HG03066 (cell line): ENCODE data around the gene TCF3.

Experiments used
- ATAC-seq: cut with Tn5 transposase; IDR thresholded peaks from one replicate; pipeline ENCODE4 v1.9.1; 2021; ENCODE audit warnings: low read depth; ENCODE audit not compliant: unreplicated experiment

The TCF3 gene

GRCh38 chr19:1632462-1633268, 19.8 kb downstream of the TCF3 start:
- no peak for ATAC-seq

DNA sequence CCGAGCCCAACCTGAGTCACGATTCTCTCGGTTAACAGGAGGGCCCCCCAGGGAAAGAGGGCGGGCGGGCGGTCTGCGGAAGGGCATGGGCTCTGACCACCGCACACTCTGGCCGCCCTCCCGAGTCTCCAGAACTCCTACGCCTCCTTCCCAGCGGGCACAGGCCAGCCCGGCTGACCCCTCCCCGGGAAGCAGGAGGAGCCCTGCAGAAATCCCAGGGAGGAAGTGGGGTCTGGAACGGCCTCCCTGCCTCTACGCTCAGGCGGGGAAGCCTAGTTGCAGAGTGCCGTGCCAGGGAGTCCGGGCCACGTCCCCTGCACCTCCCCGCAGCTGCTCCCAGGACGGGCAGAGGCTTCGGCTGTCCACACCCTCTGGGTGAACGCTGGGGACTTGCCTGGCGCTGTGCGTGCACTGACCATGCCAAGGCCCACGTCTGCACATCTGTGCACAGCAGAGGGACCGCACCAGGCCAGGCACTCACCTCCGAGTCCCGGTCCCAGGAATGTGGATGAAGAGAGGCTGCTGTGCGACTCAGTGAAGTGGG, 20.8 kb downstream of the TCF3 start:
- no peak for ATAC-seq

- no peak for ATAC-seq
Observed at GRCh38 chr19:1630811-1631210, 21.6 kb downstream of the TCF3 start.

GRCh38 chr19:1630012-1630411, 22.4 kb downstream of the TCF3 start:
- ATAC-seq, result no peak

GRCh38 chr19:1629256-1629808, 23.1 kb downstream of the TCF3 start:
- no peak for ATAC-seq

GRCh38 chr19:1627194-1627593, 25.2 kb downstream of the TCF3 start:
- no peak for ATAC-seq

DNA sequence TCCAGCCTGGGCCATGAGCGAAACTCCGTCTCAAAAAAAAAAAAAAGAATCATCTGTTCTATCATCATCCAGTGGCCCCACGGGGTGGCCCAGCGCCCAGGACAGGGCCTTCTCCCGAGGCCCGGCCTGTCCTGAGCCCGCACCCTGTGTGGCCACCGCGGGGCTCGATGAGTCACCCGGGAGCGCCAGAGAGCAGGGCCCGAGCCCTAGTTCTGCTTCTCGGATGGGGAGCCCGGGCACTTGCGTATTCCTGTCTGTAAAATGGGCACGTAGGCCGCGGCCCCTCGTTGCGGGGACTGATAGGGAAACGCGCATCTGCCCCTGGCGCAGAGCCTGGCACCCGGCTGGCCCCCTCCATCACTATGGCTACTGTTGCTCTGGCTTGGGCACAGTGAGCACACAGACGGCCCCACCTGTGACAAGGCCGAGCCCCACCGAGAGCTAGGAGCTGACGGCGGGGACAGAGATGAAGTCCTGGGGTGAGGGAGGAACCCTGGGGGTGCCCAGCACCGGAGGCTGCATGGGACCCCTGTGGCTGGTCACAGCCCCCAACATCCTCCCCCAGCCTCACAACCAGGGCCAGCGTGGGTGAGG, 25.9 kb downstream of the TCF3 start:
- no peak for ATAC-seq

DNA sequence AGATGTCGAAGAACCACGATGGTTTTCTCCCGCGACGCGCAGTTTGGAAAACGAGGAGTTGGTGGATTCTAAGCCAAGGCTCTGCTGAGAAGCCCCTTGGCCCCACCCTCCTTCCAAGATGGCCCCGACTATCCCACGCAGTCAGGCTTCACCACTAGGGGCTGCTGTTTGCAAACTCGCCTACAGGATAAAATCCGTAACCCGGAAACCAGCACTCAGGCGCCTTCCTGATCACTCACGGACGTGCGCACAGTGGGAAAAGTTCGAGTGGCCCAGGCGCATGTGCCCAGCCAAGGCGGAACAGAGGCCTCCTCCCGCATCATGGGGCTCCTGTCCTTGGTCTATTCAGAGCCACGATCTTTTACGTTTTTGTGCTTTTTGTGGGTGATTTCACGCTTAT, 28.0 kb downstream of the TCF3 start:
- no peak for ATAC-seq

- ATAC-seq, result no peak
Observed at GRCh38 chr19:1622541-1622940, 29.9 kb downstream of the TCF3 start.

DNA sequence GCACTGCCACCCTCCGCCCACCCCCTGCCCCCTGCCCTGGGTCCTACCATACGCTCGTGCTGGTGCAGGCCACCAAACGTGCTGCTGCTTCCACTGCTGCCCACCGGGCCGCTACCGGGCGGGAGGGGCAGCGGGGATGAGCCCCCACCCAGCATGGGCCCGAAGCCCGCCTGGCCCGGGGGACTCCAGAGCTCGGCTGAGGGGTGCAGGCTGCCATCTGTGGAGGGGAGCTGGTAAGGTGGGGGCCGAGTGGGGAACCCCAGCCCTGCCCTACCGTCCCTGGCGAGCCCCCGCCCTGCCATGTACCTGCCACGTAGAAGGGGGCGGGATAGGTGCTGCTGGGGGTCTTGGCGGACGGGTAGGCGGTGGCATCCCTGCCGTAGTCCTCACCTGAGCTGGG, 30.4 kb downstream of the TCF3 start:
- no peak for ATAC-seq

GRCh38 chr19:1621574-1621973, 30.8 kb downstream of the TCF3 start:
- ATAC-seq, result no peak

- no peak for ATAC-seq
Observed at GRCh38 chr19:1621021-1621420, 31.4 kb downstream of the TCF3 start.

- no peak for ATAC-seq
Observed at GRCh38 chr19:1620502-1620901, 31.9 kb downstream of the TCF3 start.

DNA sequence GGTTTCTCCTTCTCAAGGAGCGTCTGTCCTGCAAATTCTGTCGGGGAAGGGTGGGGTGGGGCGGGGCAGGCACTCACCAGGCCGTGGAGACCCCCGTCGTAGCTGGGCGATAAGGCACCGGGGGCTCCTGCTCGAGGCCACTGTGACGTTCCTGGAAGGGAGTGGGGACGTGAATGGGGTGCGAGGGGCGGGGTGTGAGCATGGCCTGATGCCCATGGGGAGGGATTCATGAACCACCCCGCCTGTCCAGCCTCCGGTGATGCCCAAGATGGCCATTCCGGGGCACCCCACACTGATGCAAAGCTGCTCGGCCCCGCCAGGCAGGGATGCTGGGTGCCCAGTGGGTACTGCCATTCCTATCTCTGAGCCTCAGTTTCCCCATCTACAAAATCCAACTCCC, 32.7 kb downstream of the TCF3 start:
- ATAC-seq, result no peak

GRCh38 chr19:1619094-1619439, 33.3 kb downstream of the TCF3 start:
- ATAC-seq, result no peak

- ATAC-seq, result no peak
Observed at GRCh38 chr19:1618157-1619093, 34.0 kb downstream of the TCF3 start.

DNA sequence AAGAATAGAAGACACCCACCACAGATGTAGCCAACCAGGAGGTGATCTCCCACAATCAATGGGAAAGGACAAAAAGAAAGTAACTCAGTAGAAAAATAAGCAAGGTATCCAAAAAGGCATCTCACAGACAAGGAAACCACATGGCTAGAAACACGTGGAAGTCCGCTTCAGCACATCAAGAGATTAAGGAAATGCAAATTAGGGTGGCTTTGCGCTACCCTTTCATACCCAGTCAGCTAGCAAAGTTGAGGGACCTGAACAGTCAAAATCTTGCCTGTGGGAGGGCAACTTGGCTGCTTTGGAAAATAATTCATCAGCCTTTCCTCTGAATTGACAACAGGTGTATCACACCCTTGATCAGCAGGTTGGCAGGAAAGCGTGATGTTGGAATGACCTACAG, 35.5 kb downstream of the TCF3 start:
- no peak for ATAC-seq

DNA sequence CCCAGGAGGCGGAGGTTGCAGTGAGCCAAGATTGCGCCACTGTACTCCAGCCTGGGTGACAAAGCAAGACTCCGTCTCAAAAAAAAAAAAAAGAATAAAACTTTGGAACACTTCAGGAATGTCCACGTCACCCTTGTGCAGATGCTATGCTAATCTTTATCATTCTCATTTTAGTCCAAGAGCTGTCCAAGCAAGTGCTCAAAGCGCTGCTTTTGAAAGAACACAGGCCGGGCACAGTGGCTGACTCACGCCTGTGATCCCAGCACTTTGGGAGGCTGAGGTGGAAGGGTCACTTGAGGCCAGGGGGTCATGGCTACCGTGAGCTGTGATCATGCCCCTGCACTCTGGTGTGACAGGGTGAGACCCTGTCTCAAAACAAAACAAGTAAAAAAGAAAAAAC, 36.0 kb downstream of the TCF3 start:
- no peak for ATAC-seq

GRCh38 chr19:1615156-1615765, 37.2 kb downstream of the TCF3 start:
- ATAC-seq, result no peak

- ATAC-seq, result no peak
Observed at GRCh38 chr19:1613808-1614570, 38.4 kb downstream of the TCF3 start.
